Hematopoietic multipotent progenitor cell treated with erythropoietin and hydrocortisone succinate and interleukin-3 and kit ligand, for 15 days (in vitro differentiated cells): ENCODE data around the gene ARHGAP26.

ENCODE experiments used
- DNase-seq: peaks from one replicate; pipeline ENCODE4 v3.0.0-alpha.2; 2015; ENCODE audit warnings: low spot score

ARHGAP26 gene

GRCh38 chr5:143247134-143247815 lies 477.1 kb downstream of the ARHGAP26 start:
- no peak for DNase-seq

- no peak for DNase-seq
Observed at GRCh38 chr5:143248391-143248790, 478.2 kb downstream of the ARHGAP26 start.

GRCh38 chr5:143248822-143249579 lies 478.8 kb downstream of the ARHGAP26 start:
- DNase-seq = peak; percentile 39

DNA sequence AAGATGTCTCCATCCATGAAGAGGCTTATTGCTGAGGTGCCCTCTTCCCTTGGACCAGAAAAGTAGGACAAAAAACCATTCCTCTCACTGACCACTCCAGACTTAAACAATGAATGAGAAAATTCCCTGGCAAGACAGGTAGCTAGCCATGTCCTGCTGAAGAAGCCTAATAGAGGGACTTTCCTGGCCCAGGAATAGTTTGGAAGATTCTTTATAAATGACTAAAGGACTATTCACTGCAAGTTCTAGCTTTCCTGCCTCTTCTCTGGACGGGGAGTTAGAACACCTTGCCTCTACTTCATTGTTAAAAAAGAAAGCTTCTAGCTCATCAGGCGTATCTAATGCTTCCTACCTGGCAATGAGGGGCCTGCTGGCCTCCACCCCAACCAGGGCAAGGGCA lies 479.7 kb downstream of the ARHGAP26 start:
- no peak for DNase-seq

DNA sequence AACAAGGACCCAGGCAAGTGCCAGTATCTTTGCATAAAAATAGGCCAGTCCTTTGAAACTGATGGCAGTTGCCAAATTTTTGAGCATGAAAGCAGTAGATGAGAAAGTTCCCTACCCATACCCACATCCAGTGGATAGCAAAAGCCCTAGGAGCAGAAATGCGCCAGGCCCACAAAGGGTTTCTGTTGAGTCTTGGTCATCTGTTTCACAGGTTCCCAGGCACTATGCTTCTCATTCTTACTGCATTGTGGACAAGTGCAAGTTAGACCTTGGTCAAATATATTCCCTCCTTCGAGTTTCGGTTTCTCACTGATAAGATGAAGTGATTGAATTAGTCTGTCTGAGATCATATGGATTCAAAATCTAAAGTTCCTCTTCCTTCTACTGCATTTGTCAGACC lies 481.0 kb downstream of the ARHGAP26 start:
- DNase-seq = no peak

GRCh38 chr5:143251946-143252345 lies 481.8 kb downstream of the ARHGAP26 start:
- DNase-seq = no peak

DNA sequence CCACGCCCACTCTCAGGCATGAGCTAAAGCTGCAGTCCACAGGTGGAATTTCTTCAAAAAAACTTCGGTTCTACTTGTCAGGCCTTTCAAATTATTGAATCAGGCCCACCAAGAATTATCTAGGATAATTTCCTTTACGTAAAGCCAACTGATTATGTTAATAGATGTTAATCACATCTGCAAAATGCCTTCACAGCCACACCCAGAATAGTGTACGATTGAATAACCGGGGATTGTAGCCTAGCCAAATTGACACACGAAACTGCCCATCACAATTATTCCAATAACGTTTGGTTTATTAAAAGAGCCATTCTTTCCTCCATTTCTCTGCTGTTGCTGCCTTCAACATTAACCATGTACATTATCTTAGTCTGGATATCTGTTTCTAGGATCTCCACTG lies 484.6 kb downstream of the ARHGAP26 start:
- no peak for DNase-seq

GRCh38 chr5:143258559-143259253 lies 488.5 kb downstream of the ARHGAP26 start:
- DNase-seq = no peak

GRCh38 chr5:143259254-143259605 lies 489.1 kb downstream of the ARHGAP26 start:
- no peak for DNase-seq

- no peak for DNase-seq
Observed at GRCh38 chr5:143261748-143262392, 491.7 kb downstream of the ARHGAP26 start.

- DNase-seq = no peak
Observed at GRCh38 chr5:143262393-143263174, 492.4 kb downstream of the ARHGAP26 start.

DNA sequence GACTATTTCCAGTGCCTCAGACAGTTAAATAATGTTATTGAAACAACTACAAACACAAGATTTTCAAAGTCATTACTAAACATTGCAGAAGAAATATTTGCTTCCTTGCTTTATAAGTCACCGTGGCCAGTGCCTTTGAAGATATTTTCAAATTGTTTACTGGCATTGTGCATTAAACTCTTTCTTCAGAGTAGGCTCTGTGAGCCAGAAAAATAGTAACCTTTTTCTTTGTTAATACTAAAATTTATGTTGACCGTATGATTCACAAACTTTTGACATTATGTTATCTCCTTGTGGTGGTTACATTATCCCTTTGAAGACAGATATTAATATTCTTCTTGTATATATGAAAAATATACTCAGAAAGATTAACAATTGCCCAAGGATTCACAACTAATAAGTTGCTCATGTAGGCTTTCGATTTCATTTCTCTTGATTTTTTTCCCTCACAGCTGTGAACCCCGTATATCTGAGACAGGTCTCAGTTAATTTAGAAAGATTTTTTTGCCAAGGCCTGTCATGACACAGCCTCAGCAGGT lies 493.2 kb downstream of the ARHGAP26 start:
- DNase-seq = no peak

- DNase-seq = no peak
Observed at GRCh38 chr5:143265995-143266394, 495.8 kb downstream of the ARHGAP26 start.

- no peak for DNase-seq
Observed at GRCh38 chr5:143267186-143267585, 497.0 kb downstream of the ARHGAP26 start.

DNA sequence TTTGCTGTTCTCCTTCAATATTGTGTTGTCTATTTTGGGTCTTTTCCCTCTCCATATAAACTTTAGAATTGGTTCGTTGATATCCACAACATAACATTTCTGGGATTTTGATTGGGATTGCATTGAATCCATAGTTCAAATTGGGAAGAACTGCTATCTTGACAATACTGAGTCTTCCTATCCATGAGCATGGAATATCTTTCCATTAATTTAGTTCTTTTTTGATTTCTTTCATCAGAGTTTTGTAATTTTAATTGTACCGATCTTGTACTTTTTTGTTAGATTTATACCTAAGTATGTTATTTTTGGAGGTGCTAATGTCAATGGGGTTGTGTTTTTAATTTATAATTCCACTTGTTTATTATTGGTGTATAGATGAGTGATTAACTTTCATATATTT lies 498.2 kb downstream of the ARHGAP26 start:
- DNase-seq = no peak

DNA sequence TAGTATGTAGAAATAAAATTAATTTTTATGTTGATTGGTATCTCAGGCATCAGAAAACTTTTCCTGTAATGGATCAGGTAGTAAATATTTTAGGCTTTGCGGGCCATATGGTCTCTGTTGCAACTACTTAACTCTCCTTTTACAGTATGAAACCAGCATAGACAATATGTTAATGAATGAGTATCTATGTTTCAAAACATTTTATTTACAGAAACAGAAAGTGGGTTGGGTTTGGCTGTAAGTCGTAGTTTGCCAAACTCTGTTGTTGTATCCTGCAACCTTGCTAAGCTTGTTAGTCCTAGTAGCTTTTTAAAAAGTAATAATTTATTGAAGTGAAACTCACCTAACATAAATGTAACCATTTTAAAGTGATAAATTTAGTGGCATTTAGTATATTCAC lies 501.3 kb downstream of the ARHGAP26 start:
- no peak for DNase-seq

DNA sequence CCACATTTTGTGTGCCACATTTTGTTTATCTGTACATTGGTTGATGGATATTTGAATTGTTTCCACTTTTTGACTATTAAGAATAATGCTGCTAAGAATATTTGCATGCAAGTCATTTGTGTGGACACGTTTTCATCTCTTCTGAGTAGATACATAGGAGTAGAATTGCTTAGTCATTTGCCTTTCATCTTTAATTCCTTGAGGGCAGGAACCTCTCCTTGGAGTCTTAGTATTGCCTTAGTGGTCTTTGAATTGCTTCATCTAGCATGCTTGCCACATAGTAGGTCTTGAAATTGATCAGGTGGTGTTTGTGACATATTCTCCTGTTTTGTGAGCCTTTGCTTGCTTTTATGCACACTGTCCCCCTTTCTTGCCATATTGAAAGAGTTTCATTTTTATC lies 504.8 kb downstream of the ARHGAP26 start:
- no peak for DNase-seq

- no peak for DNase-seq
Observed at GRCh38 chr5:143275512-143276363, 505.6 kb downstream of the ARHGAP26 start.

- no peak for DNase-seq
Observed at GRCh38 chr5:143277536-143277935, 507.4 kb downstream of the ARHGAP26 start.
